ENCODE results near the gene CD6. TPM values are rescaled to one million over a fixed set of nuclear protein-coding genes. Genes with fewer than 3 reads are reported as not detected.

The CD6 gene
- total RNA-seq, 1 donor from 2014 or later: 0.47 TPM

GRCh38 chr11:60944490-60945294, 26.8 kb upstream of the CD6 start:
- intact Hi-C loops (cut with micrococcal nuclease): no loop called here
- H3K4me3 ChIP-seq: no peak overlapping the region
- TF ChIP-seq CTCF (IDR thresholded peaks at IDR 0.05; ENCODE audit: borderline replicate concordance): peak; percentile 26
- no peaks in the 10 kb centered on the region for H3K9me3 ChIP-seq (replicated peaks)
- H3K27ac ChIP-seq (replicated peaks): no peak overlapping the region
- H3K36me3 ChIP-seq: peaks cover 46% of the 10 kb centered on the region
- no peaks in the 10 kb centered on the region for H3K27me3 ChIP-seq (ENCODE audit: low read depth)
- no peak for DNase-seq
- peaks cover 54% of the 10 kb centered on the region for H3K4me1 ChIP-seq

- intact Hi-C loops (cut with micrococcal nuclease): no loop called here
Observed at GRCh38 chr11:60945295-60945667, 26.2 kb upstream of the CD6 start.

GRCh38 chr11:60946601-60947264, 24.7 kb upstream of the CD6 start:
- Histone ChIP-seq H3K9me3 (replicated peaks) (no peaks in the 10 kb centered on the region), H3K4me3 (no peak overlapping the region), H3K27me3 (ENCODE audit: low read depth) (peaks cover 17% of the 10 kb centered on the region), H3K4me1 (peaks cover 51% of the 10 kb centered on the region), H3K27ac (replicated peaks) (no peak overlapping the region), H3K36me3 (peaks cover 29% of the 10 kb centered on the region)
- no peak for TF ChIP-seq CTCF (IDR thresholded peaks at IDR 0.05; ENCODE audit: borderline replicate concordance)
- intact Hi-C loops (cut with micrococcal nuclease): no loop called here
- no peak for DNase-seq

More at GRCh38 chr11:60945295-60945667, 26.2 kb upstream of the CD6 start:
- no peak for TF ChIP-seq CTCF (IDR thresholded peaks at IDR 0.05; ENCODE audit: borderline replicate concordance)
- H3K9me3 ChIP-seq (replicated peaks): no peaks in the 10 kb centered on the region
- H3K4me3 ChIP-seq: no peak overlapping the region
- DNase-seq: no peak
- H3K36me3 ChIP-seq: peaks cover 42% of the 10 kb centered on the region
- H3K4me1 ChIP-seq: peaks cover 54% of the 10 kb centered on the region
- peaks cover 4% of the 10 kb centered on the region for H3K27me3 ChIP-seq (ENCODE audit: low read depth)
- no peak overlapping the region for H3K27ac ChIP-seq (replicated peaks)

- intact Hi-C loops (cut with micrococcal nuclease): no loop called here
- H3K36me3 ChIP-seq: peaks cover 20% of the 10 kb centered on the region
- H3K27me3 ChIP-seq (ENCODE audit: low read depth): peaks cover 17% of the 10 kb centered on the region
- DNase-seq: no peak
- H3K4me1 ChIP-seq: peaks cover 50% of the 10 kb centered on the region
- H3K4me3 ChIP-seq: no peak overlapping the region
- H3K27ac ChIP-seq (replicated peaks): peak overlapping the region; percentile 19
- H3K9me3 ChIP-seq (replicated peaks): no peaks in the 10 kb centered on the region
- TF ChIP-seq CTCF (IDR thresholded peaks at IDR 0.05; ENCODE audit: borderline replicate concordance): no peak
Observed at GRCh38 chr11:60947700-60948099, 23.8 kb upstream of the CD6 start.

- Histone ChIP-seq H3K9me3 (replicated peaks) (no peaks in the 10 kb centered on the region), H3K27me3 (ENCODE audit: low read depth) (peaks cover 17% of the 10 kb centered on the region), H3K27ac (replicated peaks) (peak overlapping the region; percentile 30), H3K4me1 (peaks cover 50% of the 10 kb centered on the region), H3K36me3 (peaks cover 17% of the 10 kb centered on the region), H3K4me3 (no peak overlapping the region)
- intact Hi-C loops (cut with micrococcal nuclease): no loop called here
- TF ChIP-seq CTCF (IDR thresholded peaks at IDR 0.05; ENCODE audit: borderline replicate concordance): no peak
- no peak for DNase-seq
Observed at GRCh38 chr11:60948250-60948649, 23.2 kb upstream of the CD6 start.

All from left ventricle myocardium inferior (tissue), 1 donor.